Measurements from ENCODE around the gene NPSR1.

The NPSR1 gene

GRCh38 chr7:34739651-34740300 is 81.8 kb downstream of the NPSR1 start:
- Histone ChIP-seq H3K79me2 (ENCODE audit: control insufficient read depth, low read length) (no peaks in the 10 kb centered on the region), H3K4me1 (ENCODE audit: control insufficient read depth, low read length) (no peaks in the 10 kb centered on the region), H3F3A (ENCODE audit: control insufficient read depth, insufficient read depth) (no peaks in the 10 kb centered on the region), H3K9me2 (replicated peaks; ENCODE audit: control insufficient read depth, low read length) (no peaks in the 10 kb centered on the region), H4K20me1 (ENCODE audit: control insufficient read depth, insufficient read depth, low read depth, low read length) (no peaks in the 10 kb centered on the region), H3K9me3 (ENCODE audit: control insufficient read depth, insufficient read depth, low read length) (no peaks in the 10 kb centered on the region), H3K4me3 (ENCODE audit: low read length) (no peak overlapping the region), H3K27ac (ENCODE audit: low read depth, low read length) (no peak overlapping the region), H3K27me3 (ENCODE audit: control insufficient read depth, low read length) (no peaks in the 10 kb centered on the region), H3K36me3 (ENCODE audit: control insufficient read depth, low read length) (no peaks in the 10 kb centered on the region), H3K4me2 (ENCODE audit: low read length) (no peak overlapping the region)
- TF ChIP-seq CTCF (IDR thresholded peaks at IDR 0.05; ENCODE audit: low read depth, low read length, poor library complexity, severe bottlenecking) (no peak), EZH2phosphoT487 (IDR thresholded peaks at IDR 0.05; ENCODE audit: borderline replicate concordance, low read length) (no peak)

GRCh38 chr7:34740840-34741239 is 82.8 kb downstream of the NPSR1 start:
- Histone ChIP-seq H3K4me2 (ENCODE audit: low read length) (no peak overlapping the region), H3K36me3 (ENCODE audit: control insufficient read depth, low read length) (no peaks in the 10 kb centered on the region), H4K20me1 (ENCODE audit: control insufficient read depth, insufficient read depth, low read depth, low read length) (no peaks in the 10 kb centered on the region), H3K9me3 (ENCODE audit: control insufficient read depth, insufficient read depth, low read length) (no peaks in the 10 kb centered on the region), H3K9me2 (replicated peaks; ENCODE audit: control insufficient read depth, low read length) (no peaks in the 10 kb centered on the region), H3K4me1 (ENCODE audit: control insufficient read depth, low read length) (no peaks in the 10 kb centered on the region), H3F3A (ENCODE audit: control insufficient read depth, insufficient read depth) (no peaks in the 10 kb centered on the region), H3K79me2 (ENCODE audit: control insufficient read depth, low read length) (no peaks in the 10 kb centered on the region), H3K4me3 (ENCODE audit: low read length) (no peak overlapping the region), H3K27me3 (ENCODE audit: control insufficient read depth, low read length) (no peaks in the 10 kb centered on the region), H3K27ac (ENCODE audit: low read depth, low read length) (no peak overlapping the region)
- TF ChIP-seq EZH2phosphoT487 (IDR thresholded peaks at IDR 0.05; ENCODE audit: borderline replicate concordance, low read length) (no peak), CTCF (IDR thresholded peaks at IDR 0.05; ENCODE audit: low read depth, low read length, poor library complexity, severe bottlenecking) (no peak)

GRCh38 chr7:34747176-34747781 is 89.3 kb downstream of the NPSR1 start:
- no peak overlapping the region for H3K4me2 ChIP-seq (ENCODE audit: low read length)
- no peaks in the 10 kb centered on the region for H3K9me2 ChIP-seq (replicated peaks; ENCODE audit: control insufficient read depth, low read length)
- no peaks in the 10 kb centered on the region for H3K27me3 ChIP-seq (ENCODE audit: control insufficient read depth, low read length)
- H4K20me1 ChIP-seq (ENCODE audit: control insufficient read depth, insufficient read depth, low read depth, low read length) = no peaks in the 10 kb centered on the region
- no peak overlapping the region for H3K27ac ChIP-seq (ENCODE audit: low read depth, low read length)
- TF ChIP-seq EZH2phosphoT487 (IDR thresholded peaks at IDR 0.05; ENCODE audit: borderline replicate concordance, low read length) (no peak), CTCF (IDR thresholded peaks at IDR 0.05; ENCODE audit: low read depth, low read length, poor library complexity, severe bottlenecking) (no peak)
- H3K4me3 ChIP-seq (ENCODE audit: low read length) = no peak overlapping the region
- no peaks in the 10 kb centered on the region for H3K36me3 ChIP-seq (ENCODE audit: control insufficient read depth, low read length)
- no peaks in the 10 kb centered on the region for H3K4me1 ChIP-seq (ENCODE audit: control insufficient read depth, low read length)
- no peaks in the 10 kb centered on the region for H3F3A ChIP-seq (ENCODE audit: control insufficient read depth, insufficient read depth)
- no peaks in the 10 kb centered on the region for H3K79me2 ChIP-seq (ENCODE audit: control insufficient read depth, low read length)
- H3K9me3 ChIP-seq (ENCODE audit: control insufficient read depth, insufficient read depth, low read length) = no peaks in the 10 kb centered on the region

Data from DOHH2 (cell line).